Measurements from ENCODE around the gene SPATA31E1. TPM values are rescaled to one million over a fixed set of nuclear protein-coding genes. Genes with fewer than 3 reads are reported as not detected.

SPATA31E1 gene
- total RNA-seq = not detected

GRCh38 chr9:87882627-87883026 is at the start of gene SPATA31E1:
SPATA31E1 (plus strand) TSS chr9:87882877; CDS start chr9:87882892, 15 bp downstream.

GRCh38 chr9:87917662-87918061 is 35.0 kb downstream of the SPATA31E1 start, which contains the start of gene SPATA31C1:
SPATA31C1 (plus strand) TSS chr9:87917962.

Other genes starting within 250 kb of the SPATA31E1 start
- gene CTSL, start 156.8 kb upstream of the SPATA31E1 start, total RNA-seq = 79.5 TPM
- not detected for gene SPATA31C1, start 35.1 kb downstream of the SPATA31E1 start, total RNA-seq
- gene CDK20, start 91.7 kb downstream of the SPATA31E1 start, total RNA-seq = 17.2 TPM